Gastrocnemius medialis (tissue), 4 donors: ENCODE results near the gene LAMC1.

Source experiments
- POLR2A ChIP-seq, 2 donors: fragments of 450-650 bp; IDR thresholded peaks; one replicate each; pipeline ENCODE4 v1.6.1; 2017; ENCODE audit warnings: antibody characterized with exemption in 2 of 2, mild to moderate bottlenecking in 2 of 2, moderate library complexity in 2 of 2
- TF ChIP-seq, protein P1 (sequence below), 5 experiments: fragments of 450-650 bp in 3 of 5; fragments of 200-600 bp in 2 of 5; sonication (generic) in 2 of 5; IDR thresholded peaks in 4 of 5; conservative IDR thresholded peaks in 1 of 5; 1 replicate in 4 of 5; 2 replicates in 1 of 5; pipeline ENCODE4 v1.5.1; 2016 to 2019; ENCODE audit warnings: antibody characterized with exemption in 5 of 5, mild to moderate bottlenecking in 3 of 5, moderate library complexity in 3 of 5

GRCh38 chr1:183103147-183103546 lies 79.9 kb downstream of the LAMC1 start:
- TF ChIP-seq, protein P1, sequence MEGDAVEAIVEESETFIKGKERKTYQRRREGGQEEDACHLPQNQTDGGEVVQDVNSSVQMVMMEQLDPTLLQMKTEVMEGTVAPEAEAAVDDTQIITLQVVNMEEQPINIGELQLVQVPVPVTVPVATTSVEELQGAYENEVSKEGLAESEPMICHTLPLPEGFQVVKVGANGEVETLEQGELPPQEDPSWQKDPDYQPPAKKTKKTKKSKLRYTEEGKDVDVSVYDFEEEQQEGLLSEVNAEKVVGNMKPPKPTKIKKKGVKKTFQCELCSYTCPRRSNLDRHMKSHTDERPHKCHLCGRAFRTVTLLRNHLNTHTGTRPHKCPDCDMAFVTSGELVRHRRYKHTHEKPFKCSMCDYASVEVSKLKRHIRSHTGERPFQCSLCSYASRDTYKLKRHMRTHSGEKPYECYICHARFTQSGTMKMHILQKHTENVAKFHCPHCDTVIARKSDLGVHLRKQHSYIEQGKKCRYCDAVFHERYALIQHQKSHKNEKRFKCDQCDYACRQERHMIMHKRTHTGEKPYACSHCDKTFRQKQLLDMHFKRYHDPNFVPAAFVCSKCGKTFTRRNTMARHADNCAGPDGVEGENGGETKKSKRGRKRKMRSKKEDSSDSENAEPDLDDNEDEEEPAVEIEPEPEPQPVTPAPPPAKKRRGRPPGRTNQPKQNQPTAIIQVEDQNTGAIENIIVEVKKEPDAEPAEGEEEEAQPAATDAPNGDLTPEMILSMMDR (IDR thresholded peaks at IDR 0.05 in 4 of 5, conservative IDR thresholded peaks at IDR 0.05 in 1 of 5), result no peak
- TF ChIP-seq POLR2A (IDR thresholded peaks at IDR 0.05), result peak in 1 of 2 donors; percentile 17
